ENCODE results near the gene PKNOX1. TPM values are rescaled to one million over a fixed set of nuclear protein-coding genes. Genes with fewer than 3 reads are reported as not detected.
A peak's percentile ranks its signal among the peaks of the same experiment; 100 is the strongest.

Gene PKNOX1
- total and polyA plus RNA-seq, 2 of the 13 experiments (the other 11 are each of a cell fraction or from before 2014, with no cell fraction given) = 7.9 to 16.2 TPM

DNA sequence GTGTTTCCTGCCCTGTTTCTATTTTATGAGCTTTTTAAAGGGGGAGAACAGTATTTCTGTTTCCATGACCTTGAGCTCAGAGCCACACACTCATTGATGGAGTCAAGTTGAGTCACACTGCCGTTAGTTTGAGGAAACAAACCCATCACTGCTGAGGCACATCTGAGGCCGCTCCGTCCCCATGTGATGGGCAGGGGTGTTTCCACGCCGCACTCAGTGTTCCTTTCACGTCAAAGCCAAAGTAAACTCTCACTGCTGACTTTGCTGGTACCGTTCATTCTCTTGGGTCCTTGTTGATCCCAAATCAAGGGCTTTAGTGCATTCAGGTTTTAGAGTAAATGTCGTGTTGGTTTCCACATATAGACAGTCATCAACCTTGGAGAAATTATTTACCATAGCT lies 48.8 kb downstream of the PKNOX1 start (continued):
- TF ChIP-seq TBX2 (CRISPR knock-in tag; IDR thresholded peaks at IDR 0.05; ENCODE audit: borderline replicate concordance) = no peak
- no peak for TF ChIP-seq ZNF10 (CRISPR knock-in tag; IDR thresholded peaks at IDR 0.05; ENCODE audit: borderline replicate concordance, low read depth)
- TF ChIP-seq, protein P1, sequence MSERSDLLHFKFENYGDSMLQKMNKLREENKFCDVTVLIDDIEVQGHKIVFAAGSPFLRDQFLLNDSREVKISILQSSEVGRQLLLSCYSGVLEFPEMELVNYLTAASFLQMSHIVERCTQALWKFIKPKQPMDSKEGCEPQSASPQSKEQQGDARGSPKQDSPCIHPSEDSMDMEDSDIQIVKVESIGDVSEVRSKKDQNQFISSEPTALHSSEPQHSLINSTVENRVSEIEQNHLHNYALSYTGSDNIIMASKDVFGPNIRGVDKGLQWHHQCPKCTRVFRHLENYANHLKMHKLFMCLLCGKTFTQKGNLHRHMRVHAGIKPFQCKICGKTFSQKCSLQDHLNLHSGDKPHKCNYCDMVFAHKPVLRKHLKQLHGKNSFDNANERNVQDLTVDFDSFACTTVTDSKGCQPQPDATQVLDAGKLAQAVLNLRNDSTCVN (CRISPR knock-in tag; IDR thresholded peaks at IDR 0.05; ENCODE audit: borderline replicate concordance) = no peak
- no peak for TF ChIP-seq BCL6 (CRISPR knock-in tag; IDR thresholded peaks at IDR 0.05)
- no peak for TF ChIP-seq ZNF563 (CRISPR knock-in tag; IDR thresholded peaks at IDR 0.05)

DNA sequence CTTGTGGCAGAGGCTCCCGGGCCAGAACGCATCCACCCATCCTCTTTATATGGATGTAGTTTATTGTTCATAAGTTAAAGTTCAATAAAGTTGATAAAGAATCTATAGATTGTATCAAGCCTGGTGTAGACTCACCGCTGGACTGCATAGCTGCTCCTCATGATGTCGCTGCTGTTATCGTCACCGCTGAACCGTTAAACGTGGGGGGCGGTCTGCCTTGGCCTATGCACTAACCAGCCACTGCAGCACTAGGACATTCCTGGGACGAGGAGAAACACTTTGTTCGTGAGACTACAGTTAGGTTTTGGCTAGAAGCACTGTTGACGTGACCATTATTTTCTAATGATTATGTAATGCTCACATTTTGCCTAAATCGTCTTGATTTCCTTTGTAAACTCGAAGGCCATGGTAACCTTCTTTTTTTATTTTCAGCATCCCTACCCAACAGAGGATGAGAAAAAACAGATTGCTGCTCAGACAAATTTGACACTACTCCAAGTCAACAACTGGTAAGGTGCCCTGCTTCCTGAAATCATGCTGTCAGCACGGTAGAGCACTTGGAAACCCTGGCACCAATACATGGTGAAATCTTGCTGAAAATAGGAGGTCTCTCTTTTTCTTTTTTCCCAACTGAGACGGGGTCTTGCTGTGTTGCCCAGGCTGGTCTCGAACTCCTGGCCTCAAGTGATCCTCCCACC lies 50.2 kb downstream of the PKNOX1 start:
- FAIRE-seq (no peak), ATAC-seq (no peak), DNase-seq (ENCODE audit: low spot score) (no peak)
- H3K27me3 ChIP-seq (ENCODE audit: control insufficient read depth in 1 of 2, insufficient read depth in 2 of 2, low read length in 2 of 2) = no peaks in the 10 kb centered on the region
- no peaks in the 10 kb centered on the region for H3K79me2 ChIP-seq (ENCODE audit: insufficient read depth, low read length)
- no peak for TF ChIP-seq ZNF446 (CRISPR knock-in tag; IDR thresholded peaks at IDR 0.05)
- 0 out of 2 replicates have a peak, but pooled peaks have one; percentile 11 for TF ChIP-seq ZNF121 (CRISPR knock-in tag; IDR thresholded peaks at IDR 0.05)
- no peaks in the 10 kb centered on the region for H4K20me1 ChIP-seq (ENCODE audit: insufficient read depth, low read length)
- POLR2A ChIA-PET = no interaction called here
- no TSS peak for BruUV-seq (replicated peaks)
- CTCF ChIA-PET (ENCODE audit: low intra/inter-chr PET ratio, low total read pairs) = no interaction called here
- H3K4me2 ChIP-seq (ENCODE audit: low read depth, low read length) = no peak overlapping the region
- no peaks in the 10 kb centered on the region for H3K9me3 ChIP-seq (ENCODE audit: low read length)
- no peak overlapping the region for H3K4me3 ChIP-seq (replicated peaks in 1 of 3; ENCODE audit: insufficient read depth in 1 of 3, low read depth in 2 of 3, low read length in 3 of 3)
- in situ Hi-C loops (cut with HindIII; ENCODE audit: extremely low pct_ligation_motif_present, low pct_unique_long_range_greater_than_20kb) (no loop called here), intact Hi-C loops (cut with micrococcal nuclease; ENCODE audit: unreplicated experiment) (no loop called here)
- WGBS (ENCODE audit: low lambda C conversion rate) = 91% methylated on average over 17 of the region's 17 CpGs
- no peak overlapping the region for H3K27ac ChIP-seq (ENCODE audit: extremely low read length, insufficient read depth, low read length)
- no peak overlapping the region for H2AFZ ChIP-seq (ENCODE audit: low read length)
- H3K4me1 ChIP-seq (ENCODE audit: insufficient read depth, low read length) = no peaks in the 10 kb centered on the region
- no peak overlapping the region for H3K9ac ChIP-seq (ENCODE audit: insufficient read depth, low read depth, low read length)
- peaks cover 17 to 48% of the 10 kb centered on the region in 2 experiments; a peak in 4 of 5 replicates for H3K36me3 ChIP-seq (replicated peaks in 1 of 2; ENCODE audit: control insufficient read depth in 1 of 2, insufficient read depth in 2 of 2, low read length in 2 of 2)
